ENCODE data around the gene HYAL2.

- no peak for TF ChIP-seq GABPA (IDR thresholded peaks at IDR 0.05; ENCODE audit: borderline replicate concordance, insufficient read depth, low read length)
- no peak for TF ChIP-seq POLR2A (IDR thresholded peaks at IDR 0.05; ENCODE audit: control extremely low read depth in 1 of 2, low read depth in 2 of 2, low read length in 2 of 2)
- TF ChIP-seq POLR2AphosphoS5 (IDR thresholded peaks at IDR 0.05; ENCODE audit: low read depth, low read length), result no peak
- TF ChIP-seq HDAC6 (IDR thresholded peaks at IDR 0.05; ENCODE audit: low read depth, low read length), result no peak
- TF ChIP-seq BRCA1 (IDR thresholded peaks at IDR 0.05; ENCODE audit: low read depth, low read length), result no peak
- TF ChIP-seq ATF3 (IDR thresholded peaks at IDR 0.05; ENCODE audit: insufficient read depth, low read depth, low read length), result no peak
- no peak for TF ChIP-seq CTCF (IDR thresholded peaks at IDR 0.05; ENCODE audit: control extremely low read depth in 1 of 3, insufficient read depth in 1 of 3, low read depth in 1 of 3, low read length in 3 of 3)
- TF ChIP-seq SAP30 (IDR thresholded peaks at IDR 0.05; ENCODE audit: insufficient read depth, insufficient replicate concordance, low read length), result no peak
- no peak for TF ChIP-seq SP1 (IDR thresholded peaks at IDR 0.05; ENCODE audit: low read depth, low read length)
- no peak for TF ChIP-seq SUZ12 (IDR thresholded peaks at IDR 0.05; ENCODE audit: low read length)
Observed at GRCh38 chr3:50295553-50296431, 26.8 kb downstream of the HYAL2 start.
